ENCODE measurements around the gene TMEM107.
"Not testable (repeated sequence)": the region's sequence is repeated elsewhere in the genome, so short reads cannot be mapped to it uniquely, and the experiment has no call there.

The TMEM107 gene

GRCh38 chr17:8176197-8176940 is at the start of gene TMEM107:
TSS of gene TMEM107 (minus strand) at chr17:8176380. CDS start at chr17:8176286, 94 bp downstream.
- peak; percentile 92 for DNase-seq

DNA sequence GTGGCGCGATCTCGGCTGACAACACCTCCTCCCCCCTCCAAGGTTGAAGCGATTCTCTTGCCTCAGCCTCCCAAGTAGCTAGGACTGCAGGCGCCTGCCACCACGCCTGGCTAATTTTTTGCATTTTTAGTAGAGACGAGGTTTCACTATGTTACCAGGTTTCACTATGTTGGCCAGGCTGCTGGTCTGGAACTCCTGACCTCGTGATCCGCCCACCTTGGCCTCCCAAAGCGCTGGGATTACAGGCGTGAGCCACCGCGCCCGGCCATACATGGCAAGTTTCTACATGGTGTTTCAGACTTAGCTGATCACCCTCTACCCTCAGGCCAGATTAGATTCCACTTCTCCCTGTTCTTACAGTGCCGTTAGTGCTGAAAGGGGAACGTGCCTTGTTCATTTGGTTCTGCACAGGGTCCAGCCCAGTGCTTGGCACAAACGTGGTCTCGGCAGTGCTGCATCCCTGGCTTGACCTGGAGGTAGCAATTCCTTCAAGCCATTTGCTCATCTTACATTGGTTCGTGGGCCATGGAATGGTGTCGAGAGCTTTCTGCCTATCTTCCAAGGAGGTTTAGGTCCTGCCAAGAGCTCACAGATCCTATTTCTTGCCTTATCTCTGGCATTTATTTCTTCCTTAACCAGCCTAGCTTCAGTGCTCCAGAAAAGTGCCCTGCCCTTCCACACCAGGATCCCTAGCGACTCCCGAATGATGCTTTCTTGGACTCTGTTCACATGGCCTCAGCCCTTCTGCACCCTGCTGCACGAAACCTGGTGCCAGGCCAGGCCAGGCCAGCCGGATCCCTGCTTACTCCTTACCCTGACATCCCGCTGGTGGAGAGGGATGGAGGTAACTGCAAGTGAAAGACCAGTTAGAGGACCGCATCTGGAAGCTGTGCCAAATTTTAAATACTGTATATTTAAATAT is 49.0 kb upstream of the TMEM107 start:
- DNase-seq = no peak

DNA sequence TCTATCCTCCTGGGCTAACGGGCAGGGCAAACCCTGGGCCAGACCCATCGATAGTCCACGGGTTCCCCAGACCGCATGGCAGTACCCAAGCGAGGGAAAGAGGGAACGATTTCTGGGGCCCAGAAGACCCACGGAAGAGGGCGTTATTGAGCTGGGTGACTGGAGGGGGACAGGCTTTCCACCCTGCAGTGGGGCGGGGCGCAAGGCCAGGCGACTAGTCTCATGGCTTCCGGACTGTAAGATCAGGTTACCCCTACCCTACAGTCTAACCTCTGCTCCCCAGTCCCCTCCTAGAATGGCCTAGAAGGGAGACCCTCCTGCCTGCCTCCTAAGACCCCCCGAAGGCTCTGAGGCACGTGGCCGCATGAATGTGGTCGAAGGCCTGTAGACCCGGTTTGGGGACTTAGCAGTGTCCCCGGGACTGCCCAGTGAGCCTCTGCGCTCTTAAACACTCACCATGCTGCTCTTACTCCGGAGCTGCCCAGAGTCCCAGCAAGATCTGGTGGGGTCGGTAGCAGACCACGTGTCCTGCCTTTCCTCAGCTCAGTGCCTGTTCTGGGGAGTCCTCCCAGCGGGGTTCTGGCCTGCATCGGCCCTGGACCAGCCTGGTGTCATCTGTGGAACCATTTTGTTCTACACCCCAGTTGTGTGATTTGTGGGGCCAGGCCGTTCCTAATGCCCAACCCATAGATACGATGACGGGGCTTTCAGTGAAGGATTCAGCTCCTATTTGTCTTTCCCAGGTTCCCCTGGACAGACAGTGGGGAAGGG is 47.4 kb upstream of the TMEM107 start:
- peak; percentile 52 for DNase-seq

GRCh38 chr17:8222630-8223355 is 46.6 kb upstream of the TMEM107 start:
- DNase-seq = peak; percentile 95

DNA sequence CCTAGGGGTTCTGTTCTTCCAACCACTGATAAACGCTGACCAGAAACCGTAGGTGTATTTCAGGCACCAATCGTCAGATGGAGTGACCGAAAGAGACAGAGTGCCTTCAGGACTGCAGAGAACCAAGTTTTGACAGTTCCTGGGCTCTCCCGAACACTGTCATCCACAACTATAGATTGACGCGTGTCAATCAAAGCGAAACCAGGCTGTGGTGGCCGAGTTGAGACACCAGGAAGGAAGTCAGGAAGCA is 46.1 kb upstream of the TMEM107 start:
- peak; percentile 88 for DNase-seq

DNA sequence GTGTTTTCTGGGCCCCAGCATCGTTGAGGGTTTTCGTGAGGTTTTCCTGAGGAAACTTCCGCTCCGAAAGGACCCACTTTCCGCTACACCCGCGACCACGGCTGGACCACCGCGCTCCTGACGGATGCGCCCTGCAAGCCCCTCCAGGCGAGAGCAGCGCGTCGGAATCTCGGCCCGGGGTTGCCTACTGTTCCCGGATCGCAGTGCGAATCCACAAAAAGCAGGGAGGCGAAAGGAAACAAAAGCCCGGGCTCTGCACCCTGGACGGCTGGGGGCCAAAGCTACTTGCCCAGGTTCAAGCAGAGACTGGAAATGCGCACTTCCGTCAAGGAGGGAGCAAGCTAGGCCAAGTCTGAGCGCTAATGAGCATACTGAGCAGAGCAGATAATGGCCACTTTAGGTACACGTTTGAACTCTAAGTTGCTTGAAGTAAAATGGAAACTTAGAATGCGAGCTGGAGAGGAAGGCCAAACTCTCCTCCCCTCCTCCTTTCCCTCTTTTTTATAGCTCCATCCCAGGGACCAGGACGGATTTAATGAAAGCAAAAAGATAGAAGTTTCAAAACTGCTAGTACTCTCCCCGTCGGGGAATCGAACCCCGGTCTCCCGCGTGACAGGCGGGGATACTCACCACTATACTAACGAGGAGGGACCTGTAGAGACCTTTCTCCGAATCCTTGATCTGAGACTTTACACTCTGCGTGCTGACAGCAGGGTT is 45.6 kb upstream of the TMEM107 start:
- peak; percentile 89 for DNase-seq

GRCh38 chr17:8220783-8221662 is 44.8 kb upstream of the TMEM107 start:
- DNase-seq = peak; percentile 92

GRCh38 chr17:8214000-8214399 is 37.8 kb upstream of the TMEM107 start:
- DNase-seq = not testable (repeated sequence)

DNA sequence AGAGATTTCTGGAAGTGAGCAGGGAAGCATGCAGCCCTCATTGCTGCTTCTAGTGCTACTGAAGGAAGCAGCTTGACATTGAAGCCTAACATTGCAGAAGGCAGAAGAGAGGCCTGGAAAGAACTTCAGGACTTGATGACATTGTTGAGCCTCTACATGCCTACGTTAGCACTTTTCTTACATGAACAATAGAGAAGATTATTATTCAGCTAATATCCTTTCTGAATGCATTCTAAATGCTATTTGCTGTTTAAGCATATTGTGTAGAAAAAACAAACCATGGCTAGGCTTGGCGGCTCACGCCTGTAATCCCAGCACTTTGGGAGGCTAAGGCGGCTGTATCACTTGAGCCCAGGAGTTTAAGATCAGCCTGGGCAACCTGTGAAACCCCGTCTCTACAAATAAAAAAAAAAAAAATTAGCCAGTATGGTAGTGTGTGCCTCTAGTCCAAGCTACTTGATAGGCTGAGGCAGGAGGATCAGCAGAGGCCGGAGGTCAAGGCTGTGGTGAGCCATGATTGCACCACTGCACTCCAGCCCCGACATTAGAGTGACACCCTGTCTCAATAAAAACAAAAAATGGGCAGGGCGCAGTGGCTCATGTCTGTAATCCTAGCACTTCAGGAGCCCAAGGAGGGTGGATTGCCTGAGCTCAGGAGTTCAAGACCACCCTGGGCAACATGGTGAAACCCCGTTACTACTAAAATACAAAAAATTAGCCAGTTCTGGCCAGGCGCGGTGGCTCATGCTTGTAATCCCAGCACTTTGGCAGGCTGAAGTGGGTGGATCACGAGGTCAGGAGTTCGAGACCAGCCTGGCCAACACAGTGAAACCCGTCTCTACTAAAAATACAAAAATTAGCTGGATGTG is 36.4 kb upstream of the TMEM107 start:
- DNase-seq = no peak

DNA sequence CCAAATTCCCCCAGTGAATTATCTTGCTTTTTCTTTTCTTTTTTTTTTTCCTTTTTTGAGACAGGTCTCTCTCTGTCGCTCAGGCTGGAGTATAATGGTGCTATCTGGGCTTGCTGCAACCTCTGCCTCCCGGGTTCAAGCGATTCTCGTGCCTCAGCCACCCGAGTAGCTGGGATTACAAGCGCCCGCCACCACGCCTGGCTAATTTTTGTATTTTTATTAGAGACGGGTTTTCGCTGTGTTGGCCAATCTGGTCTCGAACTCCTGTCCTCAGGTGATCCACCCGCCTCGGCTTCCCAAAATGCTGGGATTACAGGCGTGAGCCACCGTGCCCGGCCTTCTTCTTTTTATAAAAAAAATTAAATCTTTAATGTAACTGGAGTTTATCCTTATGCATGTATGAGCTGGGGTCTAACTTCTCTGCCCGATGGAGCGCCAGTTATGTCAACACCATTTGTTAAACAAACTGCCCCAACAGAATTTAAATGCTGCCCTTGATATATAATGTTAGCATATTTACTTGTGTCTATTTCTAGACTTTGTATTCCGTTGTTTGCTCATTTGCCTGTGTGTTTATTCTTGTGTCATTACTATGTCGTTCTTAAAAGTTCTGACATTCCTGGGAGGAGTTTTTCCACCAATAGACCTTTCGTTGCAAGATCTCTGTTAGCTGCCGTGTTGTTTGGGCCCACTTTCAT is 34.7 kb upstream of the TMEM107 start:
- DNase-seq = no peak

DNA sequence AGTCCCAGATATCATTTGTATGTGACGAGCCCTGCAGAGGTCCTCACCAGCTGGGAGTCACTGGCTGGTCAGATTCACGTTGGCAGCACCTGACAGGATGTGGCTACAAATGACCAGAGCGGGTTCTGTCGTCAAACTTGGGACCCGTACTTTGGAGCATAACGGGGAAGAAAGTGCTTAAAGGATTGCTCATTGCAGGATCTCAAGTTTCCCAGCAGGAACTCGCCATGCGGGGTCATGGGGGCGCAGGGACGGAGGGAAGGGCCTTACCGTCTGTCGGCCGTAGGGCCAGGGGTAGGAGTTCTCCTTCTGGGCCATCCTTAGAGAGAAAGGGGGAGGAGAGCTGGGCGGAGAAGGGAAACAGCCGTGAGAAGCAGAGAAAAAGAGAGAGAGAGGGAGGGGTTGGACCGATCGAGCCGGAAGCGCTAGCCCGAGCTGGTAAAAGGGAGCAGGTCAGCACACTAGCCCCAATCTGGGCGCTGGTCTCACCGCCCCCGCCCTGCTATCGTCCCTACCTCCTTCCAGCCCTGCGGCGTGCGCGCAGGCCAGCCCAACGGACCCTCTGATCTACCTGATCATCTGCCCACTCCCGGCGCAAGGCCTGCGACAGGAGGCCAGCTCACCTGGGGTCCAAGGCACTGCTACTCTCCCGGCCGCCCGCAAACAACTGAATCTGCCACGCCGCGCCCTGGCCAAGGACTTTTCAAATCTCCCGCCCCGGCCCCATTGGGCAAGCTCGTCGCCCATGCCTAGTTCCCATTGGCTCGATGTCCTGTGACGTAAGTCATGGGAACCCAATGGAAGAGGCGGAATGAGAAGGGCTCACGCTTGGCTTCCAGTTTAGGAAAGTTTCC is 34.0 kb upstream of the TMEM107 start, which contains the start of gene AURKB:
Gene AURKB, minus strand, starts transcription at position 669 of the 854 bp plus-strand sequence. Its CDS starts 351 bp downstream, at position 318.
- DNase-seq = peak; percentile 98

DNA sequence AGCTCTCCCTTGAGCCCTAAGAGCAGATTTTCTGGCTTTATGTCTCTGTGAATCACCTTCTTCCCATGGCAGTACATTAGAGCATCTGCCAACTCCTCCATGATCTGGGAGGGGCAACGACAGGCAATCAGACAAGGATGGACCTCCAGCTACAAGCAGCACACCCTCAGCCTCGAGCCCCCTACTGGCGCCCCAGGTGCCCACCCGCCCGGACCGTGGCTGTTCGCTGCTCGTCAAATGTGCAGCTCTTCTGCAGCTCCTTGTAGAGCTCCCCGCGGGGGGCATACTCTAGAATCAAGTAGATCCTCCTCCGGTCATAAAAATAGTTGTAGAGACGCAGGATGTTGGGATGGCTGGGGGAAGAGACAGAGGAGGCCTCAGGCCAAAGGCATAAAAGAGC is 30.4 kb upstream of the TMEM107 start:
- DNase-seq = no peak

- DNase-seq = no peak
These were observed 28.8 kb upstream of the TMEM107 start for GRCh38 chr17:8204761-8205555.

DNA sequence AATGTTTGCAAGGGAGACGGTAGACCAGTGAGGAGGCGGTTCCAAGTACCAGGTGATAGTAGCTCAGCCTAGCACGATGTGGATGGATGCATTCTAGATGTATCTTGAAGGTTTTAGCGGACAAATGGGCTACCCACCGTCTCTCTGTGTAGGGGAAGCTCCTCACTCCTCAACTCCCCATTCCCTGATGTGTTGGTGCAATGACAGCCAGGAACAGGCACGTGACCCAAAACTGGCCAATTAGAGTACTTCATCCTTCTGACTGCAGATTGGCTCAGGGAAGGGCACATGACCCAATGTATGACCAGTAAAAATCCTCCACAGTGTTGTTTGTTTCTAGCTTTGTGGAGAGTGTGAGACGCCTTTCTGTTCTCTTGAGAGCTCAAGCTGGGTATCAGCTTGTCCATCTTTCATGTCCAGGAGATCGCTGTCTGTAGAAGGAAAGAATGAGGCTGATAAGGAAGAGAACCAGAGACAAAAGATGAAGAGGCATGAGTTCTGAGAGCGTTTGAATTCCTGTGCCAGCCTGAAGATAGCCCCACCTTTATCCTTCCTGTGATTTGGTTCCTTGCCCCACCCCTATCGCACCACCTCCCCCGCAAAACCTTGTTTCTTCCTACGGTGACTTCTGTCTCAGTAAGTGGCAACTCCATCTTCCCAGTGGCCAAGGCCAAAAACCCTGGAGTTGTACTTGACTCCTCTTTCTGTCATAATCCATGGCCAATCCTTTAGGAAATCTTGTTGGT is 16.1 kb upstream of the TMEM107 start:
- DNase-seq = peak; percentile 77

DNA sequence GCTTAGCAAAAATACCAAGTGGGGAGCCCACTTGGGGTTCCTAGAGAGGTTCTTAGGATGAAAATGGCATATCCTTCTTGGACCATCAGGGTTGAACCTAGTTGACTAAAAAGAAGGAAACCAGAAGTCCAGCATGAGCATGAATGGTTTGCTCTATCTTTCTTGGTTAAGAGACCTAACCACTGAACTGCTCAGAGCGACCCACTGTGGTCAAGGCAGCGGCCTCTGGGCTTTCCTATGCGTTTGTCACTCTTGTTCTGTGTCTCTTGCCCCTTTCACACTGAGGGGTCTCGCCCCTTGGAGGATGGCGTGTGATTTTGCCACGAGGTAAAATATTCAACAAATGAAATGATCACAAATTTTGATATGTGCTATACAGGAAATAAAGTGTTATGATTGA is 14.3 kb upstream of the TMEM107 start:
- no peak for DNase-seq

DNA sequence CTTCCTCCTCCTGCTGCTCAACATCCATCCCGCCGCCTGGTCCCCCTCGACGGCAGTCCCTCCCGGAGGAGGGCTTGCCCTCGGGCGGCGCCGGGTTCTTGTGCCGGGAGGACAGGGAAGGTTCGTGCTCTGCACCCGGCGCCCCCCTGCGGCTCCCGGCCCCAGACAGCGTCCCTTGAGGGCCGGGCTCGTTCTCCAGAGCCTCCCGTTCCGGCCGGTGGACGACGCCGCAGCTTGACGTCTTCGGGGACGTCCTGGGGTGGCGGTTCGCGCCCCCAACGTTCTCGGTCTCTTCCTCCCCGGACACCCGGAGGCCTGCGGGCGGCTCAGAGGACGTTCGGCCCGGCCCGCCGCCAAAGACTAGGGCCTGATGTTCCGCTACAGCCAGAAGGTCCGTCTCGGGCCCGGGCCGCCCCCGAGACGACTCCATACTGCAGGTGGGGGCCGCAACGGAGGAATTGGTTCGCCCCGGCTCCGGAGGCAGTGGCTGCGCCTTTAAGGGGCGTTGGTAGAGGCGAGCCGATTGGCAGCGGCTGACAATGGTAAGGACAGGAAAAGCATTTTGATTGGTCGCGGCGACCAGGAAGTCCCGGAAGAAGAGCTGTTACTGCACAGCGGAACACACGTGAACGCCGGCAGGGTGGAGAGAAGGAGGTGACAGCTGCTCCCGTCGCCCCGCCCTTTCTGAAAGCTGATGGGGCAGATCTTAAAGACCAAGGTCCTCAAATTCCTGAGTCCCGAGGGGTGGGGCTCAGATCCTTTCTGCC is 13.7 kb upstream of the TMEM107 start, which contains the start of gene BORCS6:
Gene BORCS6, minus strand, starts transcription at position 470 of the 767 bp plus-strand sequence. Its CDS starts 40 bp downstream, at position 430.
- DNase-seq = peak; percentile 98

All from suppressor macrophage treated with lipopolysaccharide for 4 hours (primary cell).